Measurements from ENCODE around the gene KIAA0930.

Gene KIAA0930

DNA sequence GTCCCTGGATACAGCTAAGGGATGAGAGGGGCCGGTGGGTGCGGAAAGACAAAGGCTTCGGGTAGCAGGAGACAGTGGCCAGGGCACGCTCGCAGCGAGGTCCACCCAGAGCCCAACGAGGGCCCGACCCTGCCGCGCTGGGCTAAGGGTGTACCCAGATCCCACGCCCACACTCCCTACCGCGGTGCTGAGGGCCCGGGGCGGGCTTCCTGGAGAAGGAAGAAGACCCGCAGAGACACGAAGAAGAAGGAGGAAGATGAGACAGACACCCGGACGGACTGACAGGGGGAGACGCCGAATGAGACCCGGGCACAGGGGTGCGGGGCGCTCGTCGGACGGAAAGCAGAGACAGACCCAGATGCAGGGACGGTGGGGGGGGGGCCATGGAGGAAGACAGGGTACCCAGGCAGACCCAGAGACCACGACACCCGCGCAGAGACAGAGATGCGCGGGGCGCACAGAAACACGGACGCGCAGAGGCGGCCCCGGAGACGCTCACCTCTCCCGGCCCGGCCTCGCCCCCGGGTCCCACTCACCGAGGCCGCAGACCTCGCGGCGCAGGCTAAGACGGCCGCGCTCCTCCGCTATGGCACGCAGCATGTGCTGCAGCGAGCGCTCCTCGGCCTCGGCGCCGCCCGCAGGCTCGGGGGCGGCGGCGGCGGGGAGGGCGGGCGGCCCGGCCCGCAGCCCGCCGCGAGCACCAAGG lies 437 bp downstream of the KIAA0930 start:
- in situ Hi-C loops (cut with HindIII; ENCODE audit: low pct_ligation_motif_present, low pct_unique_long_range_greater_than_20kb, low sequenced_read_pairs), result no loop called here
- no peak for DNase-seq

DNA sequence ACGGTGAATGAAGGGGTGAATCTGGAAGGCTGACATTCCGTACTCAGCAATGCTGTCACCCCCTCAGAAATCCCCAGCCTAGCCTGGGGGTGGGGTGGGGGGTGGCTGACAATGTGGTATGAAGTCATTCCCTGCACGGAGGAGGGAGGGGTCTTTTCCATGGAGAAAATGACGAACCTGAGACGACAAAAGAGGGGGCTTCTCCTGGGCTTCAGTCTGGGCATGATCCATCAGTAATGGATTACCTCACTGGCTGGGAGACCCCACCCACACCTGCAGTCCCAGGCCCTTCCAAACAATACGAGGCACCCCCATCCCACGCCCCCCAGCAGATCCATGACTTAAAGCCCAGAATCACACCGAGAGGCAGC lies 1.0 kb downstream of the KIAA0930 start:
- DNase-seq, result no peak
- in situ Hi-C loops (cut with HindIII; ENCODE audit: low pct_ligation_motif_present, low pct_unique_long_range_greater_than_20kb, low sequenced_read_pairs), result no loop called here

DNA sequence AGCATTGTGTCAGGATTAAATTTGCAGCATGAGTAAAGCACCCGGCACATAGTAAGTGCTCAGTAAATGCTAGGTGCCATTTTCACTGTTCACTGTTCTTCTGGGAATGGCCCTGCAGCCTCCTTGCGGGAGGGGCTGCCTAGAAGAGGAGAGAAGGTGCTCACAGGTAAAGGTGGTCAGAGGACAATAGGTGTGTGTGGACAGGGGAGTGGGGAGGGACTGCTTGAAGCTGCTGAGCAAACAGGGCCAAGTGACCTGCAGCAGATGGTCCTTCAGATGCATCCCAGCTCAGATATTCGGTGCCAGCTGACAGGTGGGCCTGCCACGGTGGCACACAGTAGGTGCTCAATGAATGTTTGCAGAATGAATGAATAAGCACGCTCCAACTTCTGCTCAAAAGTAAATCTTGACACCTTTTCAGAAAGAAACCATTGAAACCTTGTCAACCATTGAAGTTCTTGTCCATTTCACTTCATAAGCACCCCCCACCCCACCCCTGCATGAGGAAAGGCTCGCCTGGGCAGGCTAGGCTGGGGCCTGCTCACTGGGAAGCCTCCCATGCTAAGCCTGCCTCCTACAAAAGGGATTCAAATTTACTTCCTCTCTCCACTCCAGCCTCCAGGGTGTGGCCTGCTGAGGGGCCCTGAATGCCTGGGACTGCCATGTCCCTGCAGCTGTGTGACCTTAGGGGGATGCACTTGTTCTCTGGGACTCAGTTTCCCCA lies 1.6 kb downstream of the KIAA0930 start:
- no peak for DNase-seq
- in situ Hi-C loops (cut with HindIII; ENCODE audit: low pct_ligation_motif_present, low pct_unique_long_range_greater_than_20kb, low sequenced_read_pairs), result no loop called here

DNA sequence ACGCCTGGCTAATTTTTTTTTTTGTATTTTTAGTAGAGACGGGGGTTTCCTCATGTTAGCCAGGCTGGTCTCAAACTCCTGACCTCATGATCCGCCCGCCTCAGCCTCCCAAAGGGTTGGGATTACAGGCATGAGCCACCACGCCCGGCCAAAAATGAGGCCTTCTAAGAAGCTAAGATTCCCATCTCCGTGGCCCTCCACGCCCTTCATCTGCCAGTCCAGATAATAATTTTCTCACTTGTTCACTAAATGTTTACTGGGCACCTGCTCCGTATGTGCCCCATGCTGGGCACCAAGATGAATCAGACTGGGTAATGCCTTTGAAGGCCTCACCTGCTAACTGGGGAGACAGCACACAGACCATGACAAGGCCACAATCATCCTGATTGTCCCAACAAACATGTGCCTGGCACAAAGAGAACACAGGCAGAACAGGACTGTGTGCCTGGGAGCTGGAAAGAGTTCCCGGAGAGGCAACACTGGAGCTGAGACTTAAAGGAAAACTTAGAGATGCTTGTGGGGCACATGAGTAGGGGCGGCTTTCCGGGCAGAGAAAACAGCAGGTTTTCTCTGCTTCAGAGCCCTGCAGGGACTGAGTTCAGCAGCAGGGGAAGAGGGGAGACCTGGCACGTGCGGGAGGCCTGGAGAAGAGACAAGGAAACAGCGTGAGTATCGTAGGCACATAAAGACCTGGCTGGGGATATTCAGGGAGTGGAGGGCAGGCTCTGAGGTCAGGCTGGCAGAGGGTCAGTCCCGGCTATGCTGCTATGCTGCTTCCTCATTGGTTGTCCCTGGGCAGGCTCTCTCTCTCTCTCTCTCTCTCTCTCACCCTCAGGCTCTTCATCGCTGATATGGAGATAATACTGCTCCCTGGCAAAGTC lies 2.4 kb downstream of the KIAA0930 start:
- in situ Hi-C loops (cut with HindIII; ENCODE audit: low pct_ligation_motif_present, low pct_unique_long_range_greater_than_20kb, low sequenced_read_pairs), result no loop called here
- no peak for DNase-seq

DNA sequence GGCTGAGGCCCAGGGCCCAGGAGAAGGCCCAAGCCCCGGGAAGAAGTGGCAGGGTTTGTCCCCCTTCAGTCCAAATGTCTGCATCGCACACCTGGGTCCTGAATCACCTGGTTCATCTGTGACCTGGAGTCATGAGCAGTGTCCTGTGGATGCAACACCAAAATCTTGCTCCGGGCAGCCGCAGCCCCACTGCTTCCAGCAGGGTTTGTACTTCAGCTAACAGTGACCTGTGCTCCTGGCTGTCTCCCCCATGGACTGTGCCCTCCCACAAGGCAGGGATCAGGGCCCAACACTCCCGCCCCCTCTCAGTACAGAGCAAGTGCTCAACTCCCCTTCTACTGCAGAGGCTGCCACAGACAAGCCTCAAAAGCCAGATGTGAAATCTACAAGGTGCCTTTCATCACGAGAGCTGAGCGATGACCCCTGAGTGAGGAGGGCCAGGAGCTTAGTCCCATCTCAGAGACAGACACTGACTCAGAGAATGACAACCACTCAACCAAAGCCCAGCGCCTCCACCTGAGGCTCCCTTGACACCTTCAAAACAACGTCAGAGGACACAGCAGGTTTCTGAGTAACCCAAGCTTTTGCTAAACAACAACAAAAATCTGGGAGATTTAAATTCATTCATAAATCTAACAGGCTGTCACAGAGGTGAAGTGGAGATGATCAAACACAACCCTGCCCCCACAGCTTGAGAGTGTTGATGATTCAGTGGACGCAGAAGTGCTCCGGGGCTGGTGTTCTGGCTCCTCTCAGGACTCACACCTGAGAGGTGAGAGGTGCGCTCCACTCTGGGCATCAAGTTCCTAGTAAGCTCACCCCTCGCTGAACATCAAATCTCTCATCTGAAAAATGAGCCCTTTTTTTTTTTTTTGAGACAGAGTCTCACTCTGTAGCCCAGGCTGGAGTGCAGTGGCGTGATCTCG lies 3.4 kb downstream of the KIAA0930 start:
- in situ Hi-C loops (cut with HindIII; ENCODE audit: low pct_ligation_motif_present, low pct_unique_long_range_greater_than_20kb, low sequenced_read_pairs), result no loop called here

DNA sequence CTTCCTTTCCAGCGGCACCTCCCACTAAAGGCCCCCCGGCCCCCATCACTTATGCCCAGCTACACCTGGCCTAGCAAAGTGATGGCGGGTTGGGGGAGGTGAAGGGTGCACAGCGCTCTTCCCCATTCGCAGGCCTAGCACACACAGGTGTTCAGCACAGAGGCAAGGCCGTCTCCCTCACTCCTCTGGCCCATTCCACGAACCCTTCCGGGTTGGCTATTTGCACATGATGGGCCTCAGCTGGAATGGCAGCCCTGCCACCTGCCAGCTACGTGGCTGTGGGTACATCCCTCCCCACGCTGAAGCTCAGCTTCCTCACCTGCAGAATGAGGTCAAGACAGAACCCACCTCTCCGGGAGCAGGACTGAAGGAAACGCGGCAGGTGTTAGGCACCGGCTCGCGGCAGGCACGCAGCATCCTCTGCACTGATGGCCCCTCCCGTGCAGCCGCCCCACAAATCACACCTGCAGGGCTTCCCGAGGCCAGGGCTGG lies 4.8 kb downstream of the KIAA0930 start:
- in situ Hi-C loops (cut with HindIII; ENCODE audit: low pct_ligation_motif_present, low pct_unique_long_range_greater_than_20kb, low sequenced_read_pairs), result no loop called here
- no peak for DNase-seq

More for the DNA sequence above, 3.4 kb downstream of the KIAA0930 start:
- DNase-seq, result no peak

DNA sequence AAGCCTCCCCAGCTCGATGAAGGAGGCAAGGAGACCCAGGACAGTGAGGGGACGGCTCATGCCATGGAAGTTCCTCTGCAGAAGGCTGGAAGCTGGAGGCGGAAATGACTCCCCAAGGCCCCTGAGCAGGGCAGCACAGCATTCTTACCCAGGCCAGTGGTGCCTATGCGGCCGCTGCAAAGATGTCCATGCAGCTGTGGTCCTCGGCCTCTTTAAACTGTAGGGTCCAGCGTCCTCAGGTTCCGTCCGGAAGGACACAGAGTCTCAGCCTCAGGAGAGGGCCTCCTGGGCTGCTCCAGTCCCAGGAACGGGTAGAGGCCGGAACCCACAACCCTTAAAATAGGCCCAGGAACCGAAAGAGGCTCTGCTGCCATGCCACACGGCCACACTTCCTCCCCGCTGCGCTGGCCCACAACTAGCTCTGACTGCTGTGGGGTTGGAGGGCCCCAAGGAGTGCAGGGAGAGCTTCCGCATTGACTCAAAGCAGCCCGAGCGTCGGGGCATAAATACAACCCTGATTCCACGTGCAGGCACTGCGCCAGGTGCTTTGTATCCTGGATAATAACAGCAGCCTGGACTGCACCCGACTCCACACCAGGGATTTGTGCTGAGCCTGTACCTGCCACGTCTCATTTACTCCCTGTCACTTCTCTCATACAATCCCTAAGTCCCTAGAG lies 5.5 kb downstream of the KIAA0930 start:
- in situ Hi-C loops (cut with HindIII; ENCODE audit: low pct_ligation_motif_present, low pct_unique_long_range_greater_than_20kb, low sequenced_read_pairs), result no loop called here
- DNase-seq, result no peak

DNA sequence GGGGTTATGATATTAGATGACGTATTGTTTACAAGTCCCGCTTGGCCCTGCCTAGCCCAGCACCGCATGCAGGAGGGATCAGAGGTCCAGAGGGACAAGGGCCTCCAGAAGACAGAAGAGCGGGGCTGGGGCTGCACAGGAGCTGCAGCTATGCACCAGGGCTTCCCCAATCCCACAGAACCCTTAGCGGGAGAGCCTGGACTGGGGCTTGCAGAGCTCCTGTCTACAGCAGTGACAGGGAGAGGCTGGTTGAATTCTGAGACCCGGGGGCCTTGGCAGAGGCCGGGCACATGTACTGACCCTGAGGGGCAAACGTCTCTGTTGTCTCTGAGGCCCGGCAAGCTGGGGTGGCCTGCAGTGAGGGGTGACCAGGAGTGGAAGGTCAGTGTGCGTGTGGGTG lies 6.9 kb downstream of the KIAA0930 start:
- no peak for DNase-seq
- in situ Hi-C loops (cut with HindIII; ENCODE audit: low pct_ligation_motif_present, low pct_unique_long_range_greater_than_20kb, low sequenced_read_pairs), result no loop called here

DNA sequence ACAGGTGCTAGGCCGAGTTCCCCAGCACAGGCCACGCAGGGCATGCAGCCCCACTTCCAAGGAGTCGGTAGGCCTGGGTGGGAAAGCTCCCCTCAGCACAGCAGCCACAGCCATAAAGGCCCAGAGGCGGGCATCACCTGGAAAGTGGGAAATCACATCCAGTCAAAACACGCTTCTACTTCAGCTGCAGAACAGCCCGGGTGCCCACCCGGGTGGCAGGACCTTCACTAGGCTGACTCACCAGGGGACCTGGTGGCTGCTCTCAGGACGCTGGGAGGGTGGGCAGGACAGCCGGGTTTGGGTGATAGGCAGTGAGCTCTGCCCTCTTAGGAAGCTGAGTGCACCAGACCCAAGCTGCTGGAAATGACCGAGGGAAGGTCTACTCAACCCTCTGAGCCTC lies 7.3 kb downstream of the KIAA0930 start:
- in situ Hi-C loops (cut with HindIII; ENCODE audit: low pct_ligation_motif_present, low pct_unique_long_range_greater_than_20kb, low sequenced_read_pairs), result no loop called here

DNA sequence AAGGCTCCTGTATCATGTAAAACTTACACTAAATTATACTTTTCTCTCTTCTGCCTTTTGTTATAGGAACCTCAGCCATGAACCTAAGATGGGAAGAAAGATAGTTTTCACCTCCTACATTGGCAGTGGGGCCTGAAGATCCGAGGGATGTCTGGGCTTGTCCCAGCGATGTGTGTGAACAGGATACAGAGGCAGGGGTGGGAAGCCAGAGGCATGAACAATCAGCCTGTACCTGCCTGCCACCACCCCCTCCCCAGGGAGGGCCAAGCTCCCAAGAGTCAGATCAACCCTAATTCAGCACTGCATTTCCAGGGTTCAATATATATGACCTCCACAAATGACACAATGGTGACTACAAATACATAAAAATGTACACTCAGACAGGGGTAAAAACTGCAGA lies 9.4 kb downstream of the KIAA0930 start:
- in situ Hi-C loops (cut with HindIII; ENCODE audit: low pct_ligation_motif_present, low pct_unique_long_range_greater_than_20kb, low sequenced_read_pairs), result no loop called here
- DNase-seq, result no peak

More for the DNA sequence above, 7.3 kb downstream of the KIAA0930 start:
- no peak for DNase-seq

DNA sequence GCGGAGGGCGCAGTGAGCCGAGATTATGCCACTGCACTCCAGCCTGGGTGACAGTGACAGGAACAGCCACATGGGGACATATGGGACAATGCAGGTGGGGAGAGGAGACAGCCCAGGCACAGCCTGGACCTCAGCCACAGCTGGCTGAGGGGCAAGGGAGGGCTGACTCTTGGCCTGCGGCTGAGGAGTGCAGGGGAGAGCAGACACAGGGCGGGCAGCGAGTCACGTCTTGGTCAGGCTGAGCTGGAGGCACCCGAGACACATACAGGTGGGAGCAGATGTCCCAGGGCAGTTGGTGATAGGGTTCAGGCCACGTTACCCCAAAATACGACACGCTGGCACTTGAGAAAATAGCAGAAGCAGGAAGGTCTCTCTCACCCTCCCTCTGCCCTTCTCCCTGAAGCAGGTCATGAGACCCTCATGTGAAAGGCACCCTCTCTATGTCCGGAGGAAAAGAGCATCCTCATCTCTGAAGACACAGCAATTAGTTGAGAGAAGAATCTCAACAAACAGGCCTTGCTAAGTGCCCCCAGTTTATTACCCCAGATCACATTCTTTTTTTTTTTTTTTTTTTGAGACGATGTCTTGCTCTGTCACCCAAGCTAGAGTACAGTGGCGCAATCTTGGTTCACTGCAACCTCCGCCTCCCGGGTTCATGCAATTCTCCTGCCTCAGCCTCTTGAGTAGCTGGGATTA lies 10.5 kb downstream of the KIAA0930 start:
- in situ Hi-C loops (cut with HindIII; ENCODE audit: low pct_ligation_motif_present, low pct_unique_long_range_greater_than_20kb, low sequenced_read_pairs), result no loop called here
- DNase-seq, result no peak

DNA sequence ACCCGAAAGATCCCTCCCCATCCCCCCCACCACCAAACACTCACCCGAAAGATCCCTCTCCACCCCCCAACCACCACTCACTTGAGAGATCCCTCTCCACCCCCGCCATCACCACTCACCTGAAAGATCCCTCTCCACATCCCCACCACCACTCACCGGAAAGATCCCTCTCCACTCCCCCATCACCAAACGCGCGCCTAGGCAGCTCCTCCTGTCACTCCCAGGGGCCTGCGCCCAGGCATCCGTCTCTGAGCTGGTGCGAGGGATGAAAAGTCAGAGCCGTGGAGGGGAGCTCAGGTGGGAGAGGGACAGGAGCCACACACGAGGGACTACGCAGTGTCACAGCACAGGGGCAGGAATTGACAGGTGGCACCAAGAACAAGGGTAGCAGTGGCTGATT lies 11.5 kb downstream of the KIAA0930 start:
- in situ Hi-C loops (cut with HindIII; ENCODE audit: low pct_ligation_motif_present, low pct_unique_long_range_greater_than_20kb, low sequenced_read_pairs), result no loop called here

DNA sequence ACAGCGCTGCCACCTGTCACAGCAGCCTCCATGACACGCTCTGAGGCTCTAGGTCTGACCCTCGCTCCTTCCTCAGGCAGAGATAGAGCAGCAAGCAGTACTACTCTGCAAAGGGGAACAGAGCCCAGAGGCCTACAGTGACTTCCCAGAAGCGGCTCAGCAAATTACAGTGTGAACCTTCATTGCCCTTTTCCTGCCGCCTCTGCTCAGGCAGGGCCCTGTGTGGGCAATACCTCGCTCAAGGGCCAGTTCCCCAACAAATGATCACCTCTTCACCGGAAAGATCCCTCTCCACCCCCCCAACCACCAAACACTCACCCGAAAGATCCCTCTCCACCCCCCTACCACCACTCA lies 12.3 kb downstream of the KIAA0930 start:
- in situ Hi-C loops (cut with HindIII; ENCODE audit: low pct_ligation_motif_present, low pct_unique_long_range_greater_than_20kb, low sequenced_read_pairs), result no loop called here
- DNase-seq, result no peak

More for the DNA sequence above, 11.5 kb downstream of the KIAA0930 start:
- DNase-seq, result no peak

DNA sequence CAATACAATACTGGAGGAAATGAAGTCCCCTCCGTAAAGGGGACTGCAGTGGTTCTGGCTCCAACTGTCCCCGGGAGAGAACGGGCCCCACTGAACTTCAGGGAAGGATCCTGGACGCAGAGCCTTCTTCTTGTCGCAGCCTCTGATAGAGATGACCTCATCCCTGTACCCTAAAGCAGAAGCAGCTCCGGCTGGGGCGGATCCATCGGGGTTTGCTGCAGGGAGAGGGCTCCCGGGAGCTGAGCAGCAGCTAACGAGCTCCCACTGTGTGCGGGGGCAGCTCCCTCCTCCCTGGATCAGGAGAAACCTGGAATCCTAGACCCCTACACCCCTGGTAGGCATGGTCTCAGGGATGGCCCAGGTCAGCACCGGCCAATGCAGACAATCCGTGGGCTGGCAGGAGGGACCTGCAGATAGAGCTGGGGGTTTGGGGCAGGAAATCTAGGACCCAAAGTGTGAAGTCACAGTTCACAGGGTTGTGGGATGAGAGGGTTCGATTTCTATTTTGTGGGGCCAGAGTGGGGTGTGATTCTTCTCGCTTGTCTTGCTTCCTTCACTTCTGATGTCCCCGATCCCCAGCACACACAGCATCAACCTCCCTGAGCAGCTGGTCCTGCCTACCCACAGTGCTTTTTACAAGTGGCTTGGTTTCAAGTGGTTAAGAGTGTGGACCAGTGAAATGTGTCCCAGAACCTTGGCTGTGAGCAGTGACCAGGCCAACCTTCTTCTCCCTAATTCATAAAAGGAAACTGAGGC lies 12.9 kb downstream of the KIAA0930 start:
- in situ Hi-C loops (cut with HindIII; ENCODE audit: low pct_ligation_motif_present, low pct_unique_long_range_greater_than_20kb, low sequenced_read_pairs), result no loop called here
- no peak for DNase-seq

DNA sequence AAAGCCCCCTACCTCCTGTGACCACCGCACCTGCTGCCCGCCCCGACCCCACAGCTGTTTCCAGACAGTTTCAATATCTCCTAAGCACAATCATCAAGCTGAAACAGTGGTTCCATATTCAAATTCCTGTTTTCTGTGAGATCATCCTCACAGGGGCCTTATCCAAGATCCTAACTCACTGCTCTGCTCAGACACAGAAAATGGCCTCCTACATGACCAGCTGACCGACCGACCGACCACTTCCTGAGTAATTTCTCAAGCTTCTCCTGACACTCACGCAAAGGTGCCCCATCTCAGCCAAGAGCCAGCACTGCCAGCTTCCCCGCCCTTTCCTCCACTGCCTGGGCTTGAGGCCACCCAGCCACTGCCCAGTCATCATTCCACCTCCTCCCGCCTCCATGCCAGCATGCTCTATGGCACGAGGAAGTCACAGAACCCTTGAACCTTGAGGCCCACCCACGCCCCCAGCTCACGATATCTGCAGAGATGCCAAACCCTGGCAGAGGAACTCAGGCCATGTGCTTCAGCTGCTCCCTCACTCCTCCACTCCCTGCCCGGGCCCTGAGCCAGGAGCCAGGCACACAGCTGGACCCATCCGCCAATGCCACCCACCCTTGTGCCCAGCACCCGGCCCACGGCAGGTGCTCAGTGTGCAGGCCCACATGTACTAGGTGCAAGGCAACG lies 14.0 kb downstream of the KIAA0930 start:
- in situ Hi-C loops (cut with HindIII; ENCODE audit: low pct_ligation_motif_present, low pct_unique_long_range_greater_than_20kb, low sequenced_read_pairs), result no loop called here
- no peak for DNase-seq

Data from ACHN (cell line).